HepG2 (cell line): ENCODE results near the gene RASSF4. TPM values are rescaled to one million over a fixed set of nuclear protein-coding genes. Genes with fewer than 3 reads are reported as not detected.

Experiments
- ATAC-seq: fragments of 200-7000 bp; cut with Tn5 transposase; 3 replicates; pipeline ENCODE4 v1.9.1; 2020; ENCODE audit warnings: mild to moderate bottlenecking, moderate library complexity
- BruUV-seq: library from RNA; stranded (reverse); fragments of 400-500 nt; replicated peaks from 2 replicates; lab custom pipeline; 2021; lab: Mats Ljungman, UMichigan
- CTCF ChIA-PET: fragments of 300-600 bp; formaldehyde crosslinking; extraction: SDS; loops from one replicate; lab custom pipeline; 2021; ENCODE audit warnings: low total read pairs, inconsistent platforms, low intra/inter-chr PET ratio; lab: Yijun Ruan, JAX
- POLR2A ChIA-PET: fragments of 350-600 bp; sonication (Branson Sonifier 250); formaldehyde crosslinking; loops from one replicate; lab custom pipeline; 2020; ENCODE audit warnings: antibody characterized with exemption, inconsistent platforms; lab: Yijun Ruan, JAX
- DNase-seq: peaks from one replicate; pipeline ENCODE4 v3.0.0-alpha.2; 2015; ENCODE audit warnings: low spot score
- FAIRE-seq: peaks from 3 replicates; lab custom pipeline; 2011; peaks lifted over from hg19 to GRCh38; lab: Jason Lieb, UNC
- H2AFZ ChIP-seq: one replicate; pipeline ENCODE4 v1.6.1; 2011; ENCODE audit warnings: low read length, inconsistent platforms
- H3K27ac ChIP-seq: fragments of 300-600 bp; 3 replicates; pipeline ENCODE4 v1.8.0; 2011; ENCODE audit warnings: mixed run types, mild to moderate bottlenecking, mixed read lengths, low read length, inconsistent platforms; ENCODE audit not compliant: insufficient read depth; ENCODE audit errors: extremely low read length
- H3K27me3 ChIP-seq, 2 experiments: fragments of 200-600 bp in 1 of 2; 2 replicates in 1 of 2; 3 replicates in 1 of 2; pipeline versions ENCODE4 v1.6.0 to v1.8.0; 2011; ENCODE audit warnings: low read length in 2 of 2, mild to moderate bottlenecking in 2 of 2, moderate library complexity in 2 of 2, inconsistent platforms in 1 of 2; ENCODE audit not compliant: insufficient read depth in 2 of 2, control insufficient read depth in 1 of 2
- H3K36me3 ChIP-seq, 2 experiments: fragments of 200-600 bp in 1 of 2; replicated peaks in 1 of 2; 2 replicates in 1 of 2; 3 replicates in 1 of 2; pipeline versions ENCODE4 v1.5.1 to v1.8.0; 2011; ENCODE audit warnings: low read length in 2 of 2, inconsistent platforms in 1 of 2; ENCODE audit not compliant: insufficient read depth in 2 of 2, control insufficient read depth in 1 of 2
- H3K4me1 ChIP-seq: 2 replicates; pipeline ENCODE4 v1.5.1; 2012; ENCODE audit warnings: low read length, inconsistent platforms; ENCODE audit not compliant: insufficient read depth
- H3K4me2 ChIP-seq: 2 replicates; pipeline ENCODE4 v1.6.0; 2011; ENCODE audit warnings: low read depth, low read length, inconsistent platforms
- H3K4me3 ChIP-seq, 3 experiments: fragments of 200-600 bp in 1 of 3; sonication (generic), shearing (Covaris generic) in 1 of 3; replicated peaks in 1 of 3; 2 replicates each; pipeline ENCODE4 v1.5.1; 2011 to 2016; ENCODE audit warnings: low read length in 3 of 3, inconsistent platforms in 2 of 3, low read depth in 2 of 3, mild to moderate bottlenecking in 2 of 3, control low read depth in 1 of 3, mixed read lengths in 1 of 3; ENCODE audit not compliant: insufficient read depth in 1 of 3
- H3K79me2 ChIP-seq: one replicate; pipeline ENCODE4 v1.6.1; 2011; ENCODE audit warnings: low read length, inconsistent platforms; ENCODE audit not compliant: insufficient read depth
- H3K9ac ChIP-seq: 2 replicates; pipeline ENCODE4 v1.6.0; 2011; ENCODE audit warnings: mild to moderate bottlenecking, low read depth, low read length, inconsistent platforms; ENCODE audit not compliant: insufficient read depth
- H3K9me3 ChIP-seq: 2 replicates; pipeline ENCODE4 v1.5.1; 2012; ENCODE audit warnings: mild to moderate bottlenecking, low read length
- H4K20me1 ChIP-seq: 2 replicates; pipeline ENCODE4 v1.6.0; 2011; ENCODE audit warnings: inconsistent platforms, mild to moderate bottlenecking, low read length, moderate library complexity; ENCODE audit not compliant: insufficient read depth
- GABPB1 ChIP-seq: IDR thresholded peaks from 2 replicates; pipeline ENCODE4 v1.6.1; 2016; ENCODE audit warnings: mild to moderate bottlenecking, missing genetic modification reagents, moderate library complexity, missing compliant biosample characterization
- MXI1 ChIP-seq: IDR thresholded peaks from 3 replicates; pipeline ENCODE4 v1.6.1; 2012; ENCODE audit warnings: low read depth, low read length, inconsistent platforms, borderline replicate concordance
- ZBTB37 ChIP-seq: sonication (generic); formaldehyde crosslinking; IDR thresholded peaks from 2 replicates; pipeline ENCODE4 v1.4.0; 2020; ENCODE audit warnings: mild to moderate bottlenecking, missing genetic modification reagents
- ZNF10 ChIP-seq: sonication (generic); formaldehyde crosslinking; IDR thresholded peaks from 2 replicates; pipeline ENCODE4 v1.4.0; 2020; ENCODE audit warnings: mild to moderate bottlenecking, low read depth, missing genetic modification reagents, borderline replicate concordance
- ZNF136 ChIP-seq: sonication (generic); formaldehyde crosslinking; IDR thresholded peaks from 2 replicates; pipeline ENCODE4 v1.8.1; 2022; ENCODE audit warnings: low read depth, mild to moderate bottlenecking, moderate library complexity, missing genetic modification reagents
- ZNF672 ChIP-seq: sonication (generic); formaldehyde crosslinking; IDR thresholded peaks from 2 replicates; pipeline ENCODE4 v1.8.1; 2022; ENCODE audit warnings: missing genetic modification reagents
- WGBS: methylation state at CpG from one replicate; pipeline ENCODE4 v1.1.6; 2017; ENCODE audit warnings: low lambda C conversion rate; 5-methylcytosine and 5-hydroxymethylcytosine counted together
- in situ Hi-C: cut with HindIII; loops from 2 replicates; pipeline ENCODE4 v1.10.0; 2017; ENCODE audit warnings: low pct_unique_long_range_greater_than_20kb; ENCODE audit not compliant: extremely low pct_ligation_motif_present
- intact Hi-C: fragments of 100-400 bp; cut with micrococcal nuclease; formaldehyde crosslinking; loops from one replicate; pipeline ENCODE4 v1.10.0; 2022; ENCODE audit not compliant: unreplicated experiment
- polyA plus RNA-seq, 8 experiments: library from polyadenylated mRNA; depleted of rRNA in 3 of 8; stranded (reverse) in 7 of 8; unstranded in 1 of 8; fragments of >200 nt; fragmentation: Illumina TruSeq in 4 of 8; extraction: Trizol in 4 of 8; gene quantifications; 2 replicates each; pipeline versions ENCODE4 v1.2.1 to v1.2.3, GENCODE V29; 2011 to 2016; ENCODE audit warnings: low read depth in 4 of 8, missing spikeins in 1 of 8, mixed read lengths in 1 of 8; ENCODE audit not compliant: insufficient read depth in 1 of 8
- total RNA-seq, 5 experiments: library from RNA; depleted of rRNA; stranded (reverse); fragments of >200 nt; fragmentation: Illumina TruSeq; extraction: Trizol; gene quantifications; 2 replicates each; pipeline ENCODE4 v1.2.3, GENCODE V29; 2016; ENCODE audit warnings: low read depth in 1 of 5

Gene RASSF4
- total and polyA plus RNA-seq, 2 of the 13 experiments (the other 11 are each of a cell fraction or from before 2014, with no cell fraction given) = 34.0 to 51.7 TPM

GRCh38 chr10:44973323-44974081 lies 13.9 kb downstream of the RASSF4 start:
- Histone ChIP-seq H3K4me2 (no peak overlapping the region), H3K4me1 (peaks cover 39% of the 10 kb centered on the region), H3K4me3 (no peak overlapping the region), H3K27me3 (no peaks in the 10 kb centered on the region; a peak in 1 of 5 replicates), H3K9me3 (no peaks in the 10 kb centered on the region), H2AFZ (no peak overlapping the region), H3K79me2 (peaks cover 30% of the 10 kb centered on the region), H3K9ac (no peak overlapping the region), H3K36me3 (peaks cover 19 to 60% of the 10 kb centered on the region in 2 experiments; a peak in 4 of 5 replicates), H3K27ac (peak overlapping the region; percentile 53), H4K20me1 (peaks cover 40% of the 10 kb centered on the region)
- ChIA-PET POLR2A (interaction anchor here (0.8 to 10.2 kb wide), 3 partner anchors 10 to 38 kb away, joined by 4 to 407 read pairs (median 215); partner anchors contain the start of gene RASSF4), CTCF (interaction anchor here (1.7 to 3.8 kb wide), 2 partner anchors 7 to 41 kb away, joined by 5 to 64 read pairs; no protein-coding TSS in a partner anchor)
- WGBS = 96% methylated on average over 16 of the region's 18 CpGs
- no TSS peak for BruUV-seq
- TF ChIP-seq ZNF136 (no peak), MXI1 (no peak), GABPB1 (CRISPR knock-in tag) (0 out of 2 replicates have a peak, but pooled peaks have one; percentile 4), ZNF672 (no peak), ZNF10 (CRISPR knock-in tag) (no peak), ZBTB37 (CRISPR knock-in tag) (no peak)
- intact Hi-C loops (loop anchor here (2.0 kb wide), 1 partner anchor 13 kb away; no protein-coding TSS in a partner anchor), in situ Hi-C loops (loop anchor here (25.0 kb wide), 1 partner anchor 1561 kb away; the partner anchor contains the start of gene HNRNPF)
- DNase-seq (no peak), ATAC-seq (no peak), FAIRE-seq (no peak)
